Smooth muscle cell (in vitro differentiated cells): Measurements from ENCODE around the gene EYA2. TPM values are rescaled to one million over a fixed set of nuclear protein-coding genes. Genes with fewer than 3 reads are reported as not detected.

ENCODE experiments used
- DNase-seq: peaks from one replicate; lab custom pipeline; 2025; ENCODE audit not compliant: unreplicated experiment; lab: John Stamatoyannopoulos, UW
- H2AFZ ChIP-seq: fragments of 200-600 bp; sonication (generic); 2 replicates; pipeline ENCODE4 v1.6.0; 2016; ENCODE audit warnings: antibody characterized with exemption, low read depth, mild to moderate bottlenecking
- H3F3A ChIP-seq: fragments of 200-600 bp; sonication (generic); 2 replicates; pipeline ENCODE4 v1.6.0; 2017; ENCODE audit warnings: antibody characterized with exemption, low read depth
- H3K27ac ChIP-seq: fragments of 200-600 bp; sonication (generic); 2 replicates; pipeline ENCODE4 v1.5.1; 2016; ENCODE audit warnings: low read depth, mild to moderate bottlenecking
- H3K27me3 ChIP-seq: fragments of 200-600 bp; sonication (generic); 2 replicates; pipeline ENCODE4 v1.6.1; 2016; ENCODE audit warnings: low read depth, mild to moderate bottlenecking
- H3K36me3 ChIP-seq: fragments of 200-600 bp; sonication (generic); 2 replicates; pipeline ENCODE4 v1.5.1; 2016; ENCODE audit warnings: low read depth
- H3K4me1 ChIP-seq: fragments of 200-600 bp; sonication (generic); 2 replicates; pipeline ENCODE4 v1.5.1; 2016; ENCODE audit warnings: low read depth
- H3K4me2 ChIP-seq: fragments of 200-600 bp; sonication (generic); 2 replicates; pipeline ENCODE4 v1.6.0; 2016; ENCODE audit warnings: mild to moderate bottlenecking
- H3K4me3 ChIP-seq: fragments of 200-600 bp; sonication (generic); 2 replicates; pipeline ENCODE4 v1.5.1; 2016; ENCODE audit warnings: mild to moderate bottlenecking
- H3K79me2 ChIP-seq: fragments of 200-600 bp; sonication (generic); 2 replicates; pipeline ENCODE4 v1.6.0; 2016; ENCODE audit warnings: low read depth, mild to moderate bottlenecking
- H3K9ac ChIP-seq: fragments of 200-600 bp; sonication (generic); 2 replicates; pipeline ENCODE4 v1.6.0; 2016; ENCODE audit warnings: low read depth
- H3K9me3 ChIP-seq: fragments of 200-600 bp; sonication (generic); replicated peaks from 2 replicates; pipeline ENCODE4 v1.5.1; 2016; ENCODE audit warnings: low read depth
- H4K20me1 ChIP-seq: fragments of 200-600 bp; sonication (generic); 2 replicates; pipeline ENCODE4 v1.6.0; 2016; ENCODE audit warnings: low read depth
- CTCF ChIP-seq: fragments of 200-600 bp; sonication (generic); IDR thresholded peaks from 2 replicates; pipeline ENCODE4 v1.5.1; 2017; ENCODE audit warnings: borderline replicate concordance, mild to moderate bottlenecking, antibody characterized with exemption; ENCODE audit not compliant: insufficient read depth, poor library complexity, severe bottlenecking
- WGBS: methylation state at CpG from one replicate; pipeline ENCODE4 v1.1.7; 2016; ENCODE audit warnings: low lambda C conversion rate; 5-methylcytosine and 5-hydroxymethylcytosine counted together
- polyA plus RNA-seq: library from polyadenylated mRNA; unstranded; fragments of >200 nt; fragmentation: Nextera tagmentation; extraction: Ambion mirVana; gene quantifications from 2 replicates; pipeline ENCODE4 v1.2.1, GENCODE V29; 2016
- total RNA-seq: library from RNA; depleted of rRNA; stranded (reverse); fragments of >200 nt; gene quantifications from 2 replicates; pipeline ENCODE4 v1.2.3, GENCODE V29; 2014

EYA2 gene
- total and polyA plus RNA-seq, 2 experiments from 2014 or later: 0.98 to 1.3 TPM

GRCh38 chr20:47054945-47055344, 160.3 kb downstream of the EYA2 start:
- WGBS: 90% methylated on average over 6 of the region's 6 CpGs
- H4K20me1 ChIP-seq: no peaks in the 10 kb centered on the region
- no peak for DNase-seq
- no peaks in the 10 kb centered on the region for H3K4me1 ChIP-seq
- H3K4me3 ChIP-seq: no peak overlapping the region
- H3F3A ChIP-seq: no peaks in the 10 kb centered on the region
- no peaks in the 10 kb centered on the region for H3K79me2 ChIP-seq
- H3K4me2 ChIP-seq: no peak overlapping the region
- H3K9me3 ChIP-seq: no peaks in the 10 kb centered on the region
- H2AFZ ChIP-seq: no peak overlapping the region
- no peaks in the 10 kb centered on the region for H3K27me3 ChIP-seq
- H3K36me3 ChIP-seq: no peaks in the 10 kb centered on the region
- no peak for TF ChIP-seq CTCF
- H3K27ac ChIP-seq: no peak overlapping the region
- no peak overlapping the region for H3K9ac ChIP-seq

- no peaks in the 10 kb centered on the region for H3K4me1 ChIP-seq
- no peak overlapping the region for H3K27ac ChIP-seq
- no peaks in the 10 kb centered on the region for H3K9me3 ChIP-seq
- TF ChIP-seq CTCF: no peak
- H3K79me2 ChIP-seq: no peaks in the 10 kb centered on the region
- H3K27me3 ChIP-seq: no peaks in the 10 kb centered on the region
- no peak overlapping the region for H3K4me3 ChIP-seq
- no peaks in the 10 kb centered on the region for H4K20me1 ChIP-seq
- no peaks in the 10 kb centered on the region for H3F3A ChIP-seq
- H2AFZ ChIP-seq: no peak overlapping the region
- no peak overlapping the region for H3K4me2 ChIP-seq
- WGBS: 62% methylated on average over 13 of the region's 13 CpGs
- no peak overlapping the region for H3K9ac ChIP-seq
- H3K36me3 ChIP-seq: no peaks in the 10 kb centered on the region
- no peak for DNase-seq
Observed at GRCh38 chr20:47055699-47056369, 161.2 kb downstream of the EYA2 start.

GRCh38 chr20:47057661-47058060, 163.0 kb downstream of the EYA2 start:
- H3F3A ChIP-seq: no peaks in the 10 kb centered on the region
- H2AFZ ChIP-seq: no peak overlapping the region
- 89% methylated on average over 3 of the region's 3 CpGs for WGBS
- no peak overlapping the region for H3K4me3 ChIP-seq
- H3K9ac ChIP-seq: no peak overlapping the region
- H3K4me1 ChIP-seq: no peaks in the 10 kb centered on the region
- H3K9me3 ChIP-seq: no peaks in the 10 kb centered on the region
- no peaks in the 10 kb centered on the region for H3K27me3 ChIP-seq
- H4K20me1 ChIP-seq: no peaks in the 10 kb centered on the region
- no peak overlapping the region for H3K4me2 ChIP-seq
- no peaks in the 10 kb centered on the region for H3K79me2 ChIP-seq
- no peak overlapping the region for H3K27ac ChIP-seq
- H3K36me3 ChIP-seq: no peaks in the 10 kb centered on the region
- no peak for TF ChIP-seq CTCF
- no peak for DNase-seq

- no peak for TF ChIP-seq CTCF
- H3K4me1 ChIP-seq: no peaks in the 10 kb centered on the region
- H3F3A ChIP-seq: no peaks in the 10 kb centered on the region
- no peaks in the 10 kb centered on the region for H3K36me3 ChIP-seq
- no peak for DNase-seq
- 94% methylated on average over 4 of the region's 4 CpGs for WGBS
- no peak overlapping the region for H3K27ac ChIP-seq
- no peak overlapping the region for H2AFZ ChIP-seq
- H4K20me1 ChIP-seq: no peaks in the 10 kb centered on the region
- H3K27me3 ChIP-seq: no peaks in the 10 kb centered on the region
- no peak overlapping the region for H3K9ac ChIP-seq
- no peak overlapping the region for H3K4me2 ChIP-seq
- H3K79me2 ChIP-seq: no peaks in the 10 kb centered on the region
- H3K9me3 ChIP-seq: no peaks in the 10 kb centered on the region
- no peak overlapping the region for H3K4me3 ChIP-seq
Observed at GRCh38 chr20:47058236-47058635, 163.6 kb downstream of the EYA2 start.
